ENCODE results near the gene PKLR. TPM values are rescaled to one million over a fixed set of nuclear protein-coding genes. Genes with fewer than 3 reads are reported as not detected.
A peak's percentile ranks its signal among the peaks of the same experiment; 100 is the strongest.

PKLR gene
- total and polyA plus RNA-seq, 2 of the 4 experiments (the other 2 are of a cell fraction): 0.03 TPM; not detected in 1

DNA sequence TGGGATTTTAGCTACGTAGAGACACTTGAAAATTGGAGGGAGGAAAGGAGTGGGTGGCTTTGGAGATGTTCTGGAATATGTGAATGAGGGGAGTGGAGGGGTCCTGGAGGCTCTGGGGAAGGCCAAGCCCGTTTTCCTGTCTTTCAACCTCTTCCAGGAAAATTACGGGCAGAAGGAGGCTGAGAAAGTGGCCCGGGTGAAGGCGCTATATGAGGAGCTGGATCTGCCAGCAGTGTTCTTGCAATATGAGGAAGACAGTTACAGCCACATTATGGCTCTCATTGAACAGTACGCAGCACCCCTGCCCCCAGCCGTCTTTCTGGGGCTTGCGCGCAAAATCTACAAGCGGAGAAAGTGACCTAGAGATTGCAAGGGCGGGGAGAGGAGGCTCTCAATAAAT lies 19.0 kb upstream of the PKLR start:
- no peak overlapping the region for H2AK5ac ChIP-seq (ENCODE audit: low read depth, low read length)
- no TSS peak for BruUV-seq (replicated peaks)
- H3K4ac ChIP-seq (ENCODE audit: low read depth, low read length): peak overlapping the region; percentile 60
- H3K4me1 ChIP-seq (ENCODE audit: control insufficient read depth, insufficient read depth, low read length): peaks cover 10% of the 10 kb centered on the region; the same call in 1 of the 2 replicates
- POLR2A ChIA-PET (ENCODE audit: unreplicated experiment): no interaction called here
- H3K9me1 ChIP-seq (ENCODE audit: insufficient read depth, low read length): peaks cover 10% of the 10 kb centered on the region; the same call in 1 of the 2 replicates
- H3K18ac ChIP-seq (ENCODE audit: low read depth, low read length): no peak overlapping the region
- CTCF ChIA-PET: no interaction called here
- H2BK120ac ChIP-seq (ENCODE audit: low read depth, low read length): no peak overlapping the region
- DNase-seq: no peak
- H3K36me3 ChIP-seq (ENCODE audit: control insufficient read depth, insufficient read depth, low read length): peaks cover 10% of the 10 kb centered on the region
- 71% methylated on average over 1 of the region's 11 CpGs; no CpG with 5 or more reads in 1 of the 2 experiments for WGBS, 2 experiments (ENCODE audit: extremely low coverage in 2 of 2, insufficient read length in 1 of 2)
- H2BK15ac ChIP-seq (ENCODE audit: low read depth, low read length): no peak overlapping the region
- peak overlapping the region; percentile 91 for H3K4me2 ChIP-seq (ENCODE audit: low read depth, low read length)
- intact Hi-C loops (cut with micrococcal nuclease): loop anchor here (5.0 to 10.0 kb wide), 3 partner anchors 115 to 327 kb away; partner anchors contain the start of genes MTX1 and THBS3
- 0 out of 2 replicates have a peak overlapping the region, but pooled peaks have one; percentile 30 for H3K14ac ChIP-seq (replicated peaks; ENCODE audit: low read depth, low read length)
- peak overlapping the region in 1 of 2 experiments; percentile 44; a peak in 1 of 4 replicates for H4K8ac ChIP-seq (ENCODE audit: low read depth in 2 of 2, low read length in 2 of 2)
- dilution Hi-C loops (cut with HindIII; ENCODE audit: low sequenced_read_pairs, unreplicated experiment): no loop called here
- H2BK5ac ChIP-seq (ENCODE audit: low read depth, low read length, poor library complexity, severe bottlenecking): no peak overlapping the region
- H2AFZ ChIP-seq (replicated peaks; ENCODE audit: low read length, poor library complexity): peak overlapping the region; percentile 90
- in situ Hi-C loops (cut with MboI; ENCODE audit: low sequenced_read_pairs): no loop called here
- peak overlapping the region; percentile 12 for H2AK9ac ChIP-seq (replicated peaks; ENCODE audit: low read depth, low read length, poor library complexity)
- H4K91ac ChIP-seq (ENCODE audit: insufficient read depth, low read depth, low read length): no peak overlapping the region
- TF ChIP-seq, protein P1, sequence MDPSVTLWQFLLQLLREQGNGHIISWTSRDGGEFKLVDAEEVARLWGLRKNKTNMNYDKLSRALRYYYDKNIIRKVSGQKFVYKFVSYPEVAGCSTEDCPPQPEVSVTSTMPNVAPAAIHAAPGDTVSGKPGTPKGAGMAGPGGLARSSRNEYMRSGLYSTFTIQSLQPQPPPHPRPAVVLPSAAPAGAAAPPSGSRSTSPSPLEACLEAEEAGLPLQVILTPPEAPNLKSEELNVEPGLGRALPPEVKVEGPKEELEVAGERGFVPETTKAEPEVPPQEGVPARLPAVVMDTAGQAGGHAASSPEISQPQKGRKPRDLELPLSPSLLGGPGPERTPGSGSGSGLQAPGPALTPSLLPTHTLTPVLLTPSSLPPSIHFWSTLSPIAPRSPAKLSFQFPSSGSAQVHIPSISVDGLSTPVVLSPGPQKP (IDR thresholded peaks at IDR 0.05; ENCODE audit: borderline replicate concordance, low read depth, low read length): no peak
- TF ChIP-seq RAD21 (IDR thresholded peaks at IDR 0.05; ENCODE audit: low read length) (no peak), SMC3 (IDR thresholded peaks at IDR 0.05; ENCODE audit: low read depth, low read length) (no peak), CEBPB (IDR thresholded peaks at IDR 0.05; ENCODE audit: low read depth, low read length) (no peak)
- no peak overlapping the region for H3K27ac ChIP-seq (ENCODE audit: insufficient read depth, low read length)
- H3K56ac ChIP-seq (ENCODE audit: extremely low read depth, insufficient read depth, low read length): no peak overlapping the region
- peak overlapping the region; percentile 21; the same call in 1 of the 2 replicates for H4K5ac ChIP-seq (ENCODE audit: low read depth, low read length)
- H3K79me1 ChIP-seq (ENCODE audit: low read depth in 1 of 2, low read length in 2 of 2): peaks cover 0 to 52% of the 10 kb centered on the region in 2 experiments; a peak in 3 of 4 replicates
- H3K9ac ChIP-seq (ENCODE audit: low read depth, low read length): 0 out of 2 replicates have a peak overlapping the region, but pooled peaks have one; percentile 1
- no peak for ATAC-seq (ENCODE audit: low read depth)
- peak overlapping the region; percentile 90 for H3K4me3 ChIP-seq (ENCODE audit: insufficient read depth, low read depth, low read length)
- H3K9me3 ChIP-seq (ENCODE audit: control insufficient read depth, insufficient read depth, low read length): no peaks in the 10 kb centered on the region
- H3K27me3 ChIP-seq (ENCODE audit: control insufficient read depth, insufficient read depth, low read length): no peaks in the 10 kb centered on the region
- no peak overlapping the region for H2BK20ac ChIP-seq (ENCODE audit: low read depth, low read length)
- peak overlapping the region; percentile 74; the same call in 1 of the 2 replicates for H3K23ac ChIP-seq (ENCODE audit: low read depth, low read length)
- H4K20me1 ChIP-seq (ENCODE audit: insufficient read depth, low read length): peaks cover 7% of the 10 kb centered on the region
